CD14-positive monocyte (primary cell): ENCODE measurements around the gene GTF3C1. TPM values are rescaled to one million over a fixed set of nuclear protein-coding genes. Genes with fewer than 3 reads are reported as not detected.

ENCODE experiments used
- DNase-seq, 3 donors: peaks; one replicate each; pipeline ENCODE4 v3.0.0-alpha.2; 2011 to 2022
- H2AFZ ChIP-seq: 2 replicates; pipeline ENCODE4 v1.6.0; 2012; ENCODE audit warnings: mild to moderate bottlenecking, low read depth, low read length, inconsistent platforms; ENCODE audit not compliant: insufficient read depth, poor library complexity, severe bottlenecking
- H3K27ac ChIP-seq, 2 donors: 1 replicate in 1 of 2; 2 replicates in 1 of 2; pipeline ENCODE4 v1.5.1; 2012 to 2013; ENCODE audit warnings: low read length in 2 of 2, control low read depth in 1 of 2, inconsistent platforms in 1 of 2, low read depth in 1 of 2, mild to moderate bottlenecking in 1 of 2
- H3K27me3 ChIP-seq, 2 donors: one replicate each; pipeline versions ENCODE4 v1.6.0 to v1.6.1; 2011 to 2013; ENCODE audit warnings: low read length in 2 of 2; ENCODE audit not compliant: control insufficient read depth in 2 of 2, insufficient read depth in 2 of 2
- H3K36me3 ChIP-seq, 2 donors: replicated peaks in 1 of 2; 1 replicate in 1 of 2; 2 replicates in 1 of 2; pipeline versions ENCODE4 v1.5.1 to v1.6.1; 2012 to 2013; ENCODE audit warnings: low read length in 2 of 2, control low read depth in 1 of 2, inconsistent platforms in 1 of 2, mild to moderate bottlenecking in 1 of 2; ENCODE audit not compliant: insufficient read depth in 2 of 2, control insufficient read depth in 1 of 2
- H3K4me1 ChIP-seq, 2 donors: 1 replicate in 1 of 2; 2 replicates in 1 of 2; pipeline versions ENCODE4 v1.5.1 to v1.6.1; 2012 to 2013; ENCODE audit warnings: low read length in 2 of 2, control low read depth in 1 of 2, inconsistent platforms in 1 of 2, mild to moderate bottlenecking in 1 of 2, moderate library complexity in 1 of 2; ENCODE audit not compliant: insufficient read depth in 2 of 2, control insufficient read depth in 1 of 2
- H3K4me2 ChIP-seq: replicated peaks from 2 replicates; pipeline ENCODE3; 2012; ENCODE audit warnings: low read length, moderate library complexity, mild to moderate bottlenecking; ENCODE audit not compliant: poor library complexity, severe bottlenecking; ENCODE audit errors: extremely low read depth
- H3K4me3 ChIP-seq, 3 experiments: fragments of 200-600 bp in 1 of 3; sonication (generic) in 1 of 3; replicated peaks in 1 of 3; 1 replicate in 2 of 3; 2 replicates in 1 of 3; pipeline ENCODE4 v1.5.1; 2011 to 2013; ENCODE audit warnings: low read length in 3 of 3, mild to moderate bottlenecking in 3 of 3, control low read depth in 2 of 3, low read depth in 2 of 3, inconsistent platforms in 1 of 3, moderate library complexity in 1 of 3
- H3K79me2 ChIP-seq: 2 replicates; pipeline ENCODE4 v1.6.0; 2012; ENCODE audit warnings: mild to moderate bottlenecking, control low read depth, inconsistent platforms, low read length, moderate library complexity; ENCODE audit not compliant: insufficient read depth
- H3K9ac ChIP-seq: 2 replicates; pipeline ENCODE4 v1.6.0; 2017; ENCODE audit warnings: low read length, mild to moderate bottlenecking; ENCODE audit not compliant: insufficient read depth, poor library complexity, severe bottlenecking
- H3K9me3 ChIP-seq, 2 donors: replicated peaks in 1 of 2; 1 replicate in 1 of 2; 2 replicates in 1 of 2; pipeline versions ENCODE4 v1.5.1 to v1.6.1; 2012 to 2013; ENCODE audit warnings: low read length in 2 of 2, control low read depth in 1 of 2; ENCODE audit not compliant: control insufficient read depth in 1 of 2, insufficient read depth in 1 of 2
- H4K20me1 ChIP-seq: 2 replicates; pipeline ENCODE4 v1.6.0; 2012; ENCODE audit warnings: mild to moderate bottlenecking, low read length, control low read depth, moderate library complexity; ENCODE audit not compliant: insufficient read depth
- H3K27ac Mint-ChIP-seq, 7 donors: one replicate each; pipeline ENCODE4 v1.8.0; 2020; ENCODE audit warnings: mild to moderate bottlenecking in 7 of 7, mixed read lengths in 7 of 7, moderate library complexity in 6 of 7, inconsistent platforms in 2 of 7
- H3K27me3 Mint-ChIP-seq, 3 donors: one replicate each; pipeline ENCODE4 v1.8.0; 2021 to 2022; ENCODE audit warnings: low read depth in 3 of 3, mild to moderate bottlenecking in 3 of 3, mixed read lengths in 3 of 3, moderate library complexity in 3 of 3, inconsistent platforms in 1 of 3
- H3K36me3 Mint-ChIP-seq, 2 donors: one replicate each; pipeline ENCODE4 v1.8.0; 2020; ENCODE audit warnings: mixed read lengths in 2 of 2, inconsistent platforms in 1 of 2, mild to moderate bottlenecking in 1 of 2
- H3K4me1 Mint-ChIP-seq: one replicate; pipeline ENCODE4 v1.8.0; 2020; ENCODE audit warnings: mild to moderate bottlenecking, mixed read lengths
- H3K4me3 Mint-ChIP-seq, 2 donors: one replicate each; pipeline ENCODE4 v1.8.0; 2020; ENCODE audit warnings: mild to moderate bottlenecking in 2 of 2, mixed read lengths in 2 of 2, moderate library complexity in 1 of 2
- H3K9me3 Mint-ChIP-seq, 7 donors: one replicate each; pipeline ENCODE4 v1.8.0; 2020 to 2022; ENCODE audit warnings: mixed read lengths in 7 of 7, mild to moderate bottlenecking in 6 of 7, moderate library complexity in 6 of 7, inconsistent platforms in 2 of 7
- CTCF ChIP-seq: fragments of 200-600 bp; IDR thresholded peaks from one replicate; pipeline ENCODE4 v1.8.0; 2022; ENCODE audit warnings: antibody characterized with exemption, mild to moderate bottlenecking
- whole genome bisulfite sequencing: methylation state at CpG from one replicate; pipeline ENCODE4 v1.1.5; 2013; ENCODE audit warnings: missing lambda C conversion rate; ENCODE audit not compliant: insufficient coverage; 5-methylcytosine and 5-hydroxymethylcytosine counted together
- intact Hi-C, 2 donors: fragments of 100-400 bp; cut with micrococcal nuclease; formaldehyde crosslinking; loops; one replicate each; pipeline versions ENCODE4 v1.15.0 to v1.15.1; 2023
- polyA plus RNA-seq, 3 donors: library from polyadenylated mRNA; depleted of rRNA in 1 of 3; unstranded in 2 of 3; stranded (reverse) in 1 of 3; fragments of 300-500 nt in 2 of 3; fragments of >200 nt in 1 of 3; fragmentation: Illumina TruSeq in 2 of 3; gene quantifications; 1 replicate in 2 of 3; 2 replicates in 1 of 3; pipeline ENCODE4 v1.2.3, GENCODE V29; 2012 to 2021

The GTF3C1 gene
- polyA plus RNA-seq, 3 donors: 7.0 to 22.0 (median 12.8) TPM

GRCh38 chr16:27550582-27550920, 838 bp upstream of the GTF3C1 start:
- H3K9ac ChIP-seq: peak overlapping the region; percentile 85
- Mint-ChIP-seq H3K36me3 (peaks cover 6 to 9% of the 10 kb centered on the region in 2 donors), H3K4me1 (peaks cover 34% of the 10 kb centered on the region), H3K4me3 (peak overlapping the region; percentile 94 to 95), H3K27me3 (peaks cover 0 to 3% (median 0%) of the 10 kb centered on the region in 3 donors), H3K9me3 (peaks cover 0 to 3% (median 0%) of the 10 kb centered on the region in 7 donors), H3K27ac (peak overlapping the region; percentile 94 to 99 (median 98))
- peak overlapping the region; percentile 75 to 96 for H3K27ac ChIP-seq
- peak overlapping the region; percentile 79 for H3K4me2 ChIP-seq
- WGBS: 64% methylated on average over 2 of the region's 4 CpGs
- H3K9me3 ChIP-seq: no peaks in the 10 kb centered on the region
- peak overlapping the region; percentile 94 to 97 (median 95) for H3K4me3 ChIP-seq
- peaks cover 15% of the 10 kb centered on the region for H4K20me1 ChIP-seq
- H3K36me3 ChIP-seq: peaks cover 3 to 7% of the 10 kb centered on the region in 2 donors
- H3K27me3 ChIP-seq: no peaks in the 10 kb centered on the region
- H2AFZ ChIP-seq: peak overlapping the region; percentile 89
- no peak for TF ChIP-seq CTCF
- H3K79me2 ChIP-seq: peaks cover 40% of the 10 kb centered on the region
- peak; percentile 2 to 24 (median 6) for DNase-seq
- intact Hi-C loops: no loop called here
- peaks cover 19 to 21% of the 10 kb centered on the region in 2 donors for H3K4me1 ChIP-seq

GRCh38 chr16:27549464-27549745, 308 bp downstream of the GTF3C1 start:
- peak overlapping the region; percentile 84 to 97 (median 95) for H3K4me3 ChIP-seq
- peaks cover 15% of the 10 kb centered on the region for H4K20me1 ChIP-seq
- peak overlapping the region; percentile 85 for H3K9ac ChIP-seq
- peaks cover 14 to 18% of the 10 kb centered on the region in 2 donors for H3K36me3 ChIP-seq
- peaks cover 14 to 20% of the 10 kb centered on the region in 2 donors for H3K36me3 Mint-ChIP-seq
- no peaks in the 10 kb centered on the region for H3K27me3 ChIP-seq
- H3K4me3 Mint-ChIP-seq: peak overlapping the region; percentile 93 to 94
- H3K27ac ChIP-seq: peak overlapping the region; percentile 75 to 96
- peaks cover 40% of the 10 kb centered on the region for H3K79me2 ChIP-seq
- no peaks in the 10 kb centered on the region for H3K9me3 ChIP-seq
- H3K4me1 ChIP-seq: peaks cover 19 to 21% of the 10 kb centered on the region in 2 donors
- WGBS: 0% methylated on average over 14 of the region's 21 CpGs
- no peak for TF ChIP-seq CTCF
- no peak for DNase-seq
- peaks cover 0 to 3% (median 0%) of the 10 kb centered on the region in 7 donors for H3K9me3 Mint-ChIP-seq
- peak overlapping the region; percentile 72 to 97 (median 89) for H3K27ac Mint-ChIP-seq
- peak overlapping the region; percentile 89 for H2AFZ ChIP-seq
- peak overlapping the region; percentile 79 for H3K4me2 ChIP-seq
- no peaks in the 10 kb centered on the region for H3K27me3 Mint-ChIP-seq
- peaks cover 31% of the 10 kb centered on the region for H3K4me1 Mint-ChIP-seq
- intact Hi-C loops: loop anchor here in 1 of 2 donors (10.0 kb wide), 1 partner anchor 345 kb away; the partner anchor contains the start of gene KDM8
